Effector memory CD4-positive, alpha-beta T cell (primary cell): ENCODE results near the gene PRUNE2.

Source experiments
- DNase-seq, 3 donors: peaks; one replicate each; pipeline ENCODE4 v3.0.0-alpha.2; 2020
- H3K27ac ChIP-seq: 2 replicates; pipeline ENCODE4 v1.7.0; 2013; ENCODE audit warnings: mild to moderate bottlenecking, low read length, moderate library complexity; ENCODE audit not compliant: insufficient read depth, poor library complexity, severe bottlenecking
- H3K27me3 ChIP-seq: replicated peaks from 2 replicates; pipeline ENCODE4 v1.7.0; 2013; ENCODE audit warnings: mild to moderate bottlenecking, low read length; ENCODE audit not compliant: insufficient read depth, control insufficient read depth, poor library complexity, severe bottlenecking
- H3K36me3 ChIP-seq: 2 replicates; pipeline ENCODE4 v1.7.0; 2013; ENCODE audit warnings: mild to moderate bottlenecking, low read length, moderate library complexity; ENCODE audit not compliant: control insufficient read depth, insufficient read depth
- H3K4me1 ChIP-seq: 2 replicates; pipeline ENCODE4 v1.7.0; 2013; ENCODE audit warnings: low read length, mild to moderate bottlenecking; ENCODE audit not compliant: control insufficient read depth, insufficient read depth, poor library complexity, severe bottlenecking
- H3K4me3 ChIP-seq: 2 replicates; pipeline ENCODE4 v1.7.0; 2013; ENCODE audit warnings: low read length, low read depth, mild to moderate bottlenecking; ENCODE audit not compliant: insufficient read depth, poor library complexity, severe bottlenecking
- H3K9me3 ChIP-seq: 2 replicates; pipeline ENCODE4 v1.7.0; 2013; ENCODE audit warnings: mild to moderate bottlenecking, low read length, moderate library complexity; ENCODE audit not compliant: control insufficient read depth

The PRUNE2 gene

GRCh38 chr9:76646249-76646648 is 259.7 kb downstream of the PRUNE2 start:
- no peak for DNase-seq
- no peaks in the 10 kb centered on the region for H3K9me3 ChIP-seq
- no peaks in the 10 kb centered on the region for H3K36me3 ChIP-seq
- no peaks in the 10 kb centered on the region for H3K4me1 ChIP-seq
- no peaks in the 10 kb centered on the region for H3K27me3 ChIP-seq
- no peak overlapping the region for H3K4me3 ChIP-seq
- H3K27ac ChIP-seq, result no peak overlapping the region

- H3K4me3 ChIP-seq, result no peak overlapping the region
- no peak overlapping the region for H3K27ac ChIP-seq
- DNase-seq, result no peak
- H3K9me3 ChIP-seq, result no peaks in the 10 kb centered on the region
- H3K36me3 ChIP-seq, result no peaks in the 10 kb centered on the region
- no peaks in the 10 kb centered on the region for H3K27me3 ChIP-seq
- H3K4me1 ChIP-seq, result no peaks in the 10 kb centered on the region
Measured at GRCh38 chr9:76644647-76645250, 261.2 kb downstream of the PRUNE2 start.

DNA sequence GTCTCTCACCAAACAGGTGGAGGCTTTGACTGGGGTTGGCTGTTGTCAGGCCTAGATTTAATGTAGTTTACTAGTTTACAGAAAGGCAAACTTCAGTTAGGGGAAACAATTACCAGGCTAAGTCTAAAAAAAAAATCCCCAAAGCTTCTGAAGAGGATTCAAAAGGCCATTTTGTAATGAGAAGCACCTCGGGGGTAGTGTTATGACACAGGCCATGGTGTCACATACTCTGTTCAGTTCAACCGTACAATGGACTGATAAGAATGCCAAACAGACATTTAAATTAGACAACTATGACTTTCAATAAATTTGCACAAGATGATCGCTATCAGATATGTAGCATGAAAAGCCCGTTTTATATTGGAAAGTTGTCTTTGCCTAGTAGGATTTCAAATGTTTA is 261.7 kb downstream of the PRUNE2 start:
- Histone ChIP-seq H3K27me3 (no peaks in the 10 kb centered on the region), H3K4me3 (no peak overlapping the region), H3K27ac (no peak overlapping the region), H3K9me3 (no peaks in the 10 kb centered on the region), H3K4me1 (no peaks in the 10 kb centered on the region), H3K36me3 (no peaks in the 10 kb centered on the region)
- no peak for DNase-seq

- Histone ChIP-seq H3K4me1 (no peaks in the 10 kb centered on the region), H3K27ac (no peak overlapping the region), H3K9me3 (no peaks in the 10 kb centered on the region), H3K27me3 (no peaks in the 10 kb centered on the region), H3K36me3 (no peaks in the 10 kb centered on the region), H3K4me3 (no peak overlapping the region)
- DNase-seq, result no peak
Measured at GRCh38 chr9:76643399-76644117, 262.4 kb downstream of the PRUNE2 start.

DNA sequence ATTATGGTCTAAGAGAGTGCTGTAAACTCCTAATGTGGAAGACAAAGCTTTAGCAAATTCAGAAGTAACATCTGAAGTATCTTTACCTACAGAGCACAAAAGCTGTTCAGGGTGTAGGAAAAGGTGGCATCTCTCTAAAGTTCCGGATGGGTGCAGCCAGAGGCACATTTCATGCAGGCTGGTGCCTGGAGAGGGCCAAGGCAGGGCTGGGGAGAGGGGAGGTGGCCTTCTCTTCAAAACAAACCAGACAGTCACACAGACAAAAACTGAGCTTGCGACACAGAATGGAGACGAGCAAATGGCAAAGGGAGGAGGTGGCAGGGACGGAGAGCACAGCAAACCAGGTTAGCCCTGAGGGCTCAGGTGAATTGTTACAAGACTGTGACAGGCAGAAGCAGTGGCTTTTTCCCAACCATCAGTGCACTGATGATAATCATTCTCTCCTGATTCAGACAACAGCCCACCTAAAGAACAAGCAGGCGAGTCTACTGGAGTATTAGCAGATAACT is 263.2 kb downstream of the PRUNE2 start:
- Histone ChIP-seq H3K4me1 (no peaks in the 10 kb centered on the region), H3K9me3 (no peaks in the 10 kb centered on the region), H3K4me3 (no peak overlapping the region), H3K27ac (no peak overlapping the region), H3K36me3 (no peaks in the 10 kb centered on the region), H3K27me3 (no peaks in the 10 kb centered on the region)
- no peak for DNase-seq

GRCh38 chr9:76642074-76642473 is 263.8 kb downstream of the PRUNE2 start:
- no peak for DNase-seq

DNA sequence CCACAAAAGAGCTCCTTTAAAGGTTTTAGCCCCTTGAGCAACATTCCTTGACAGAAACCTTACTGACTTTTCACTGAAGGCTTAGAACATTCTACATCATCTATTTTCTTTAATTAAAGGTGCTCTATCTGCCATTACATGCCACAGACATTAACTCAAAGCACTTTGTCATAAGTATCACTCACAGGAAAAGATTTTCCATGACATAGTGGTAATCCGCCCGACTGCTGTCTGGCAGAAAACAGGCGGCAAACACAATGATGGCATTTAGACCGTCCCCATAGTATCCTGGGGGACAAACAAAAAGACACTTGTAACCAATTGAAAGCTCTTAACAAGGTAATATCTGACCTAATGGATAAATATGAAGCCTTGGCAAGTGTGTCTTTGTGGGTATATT is 267.9 kb downstream of the PRUNE2 start:
- Histone ChIP-seq H3K27me3 (no peaks in the 10 kb centered on the region), H3K36me3 (no peaks in the 10 kb centered on the region), H3K4me1 (no peaks in the 10 kb centered on the region), H3K4me3 (no peak overlapping the region), H3K9me3 (no peaks in the 10 kb centered on the region), H3K27ac (no peak overlapping the region)
- DNase-seq, result no peak

More at GRCh38 chr9:76642074-76642473, 263.8 kb downstream of the PRUNE2 start:
- H3K27me3 ChIP-seq, result no peaks in the 10 kb centered on the region
- no peak overlapping the region for H3K27ac ChIP-seq
- H3K36me3 ChIP-seq, result no peaks in the 10 kb centered on the region
- no peak overlapping the region for H3K4me3 ChIP-seq
- no peaks in the 10 kb centered on the region for H3K9me3 ChIP-seq
- H3K4me1 ChIP-seq, result no peaks in the 10 kb centered on the region

GRCh38 chr9:76637416-76637815 is 268.5 kb downstream of the PRUNE2 start:
- Histone ChIP-seq H3K9me3 (no peaks in the 10 kb centered on the region), H3K27ac (no peak overlapping the region), H3K36me3 (no peaks in the 10 kb centered on the region), H3K27me3 (no peaks in the 10 kb centered on the region), H3K4me3 (no peak overlapping the region), H3K4me1 (no peaks in the 10 kb centered on the region)
- no peak for DNase-seq

- no peak overlapping the region for H3K27ac ChIP-seq
- no peak for DNase-seq
- H3K4me1 ChIP-seq, result no peaks in the 10 kb centered on the region
- H3K9me3 ChIP-seq, result no peaks in the 10 kb centered on the region
- H3K4me3 ChIP-seq, result no peak overlapping the region
- H3K36me3 ChIP-seq, result no peaks in the 10 kb centered on the region
- no peaks in the 10 kb centered on the region for H3K27me3 ChIP-seq
Measured at GRCh38 chr9:76634356-76635054, 271.4 kb downstream of the PRUNE2 start.

- Histone ChIP-seq H3K27me3 (no peaks in the 10 kb centered on the region), H3K4me1 (no peaks in the 10 kb centered on the region), H3K9me3 (no peaks in the 10 kb centered on the region), H3K4me3 (no peak overlapping the region), H3K36me3 (no peaks in the 10 kb centered on the region), H3K27ac (no peak overlapping the region)
- DNase-seq, result no peak
Measured at GRCh38 chr9:76630916-76631315, 275.0 kb downstream of the PRUNE2 start.
